Breast epithelium (tissue), 4 donors: Measurements from ENCODE around the gene BMPER. TPM values are rescaled to one million over a fixed set of nuclear protein-coding genes. Genes with fewer than 3 reads are reported as not detected.
A peak's percentile ranks its signal among the peaks of the same experiment; 100 is the strongest.

Experiments used
- DNase-seq, 2 donors: peaks; one replicate each; pipeline ENCODE4 v3.0.0-alpha.2; 2019; ENCODE audit warnings: low spot score in 2 of 2
- H3K27ac ChIP-seq, 2 donors: fragments of 200-600 bp; sonication (generic) in 1 of 2; one replicate each; pipeline ENCODE4 v1.5.1; 2016 to 2019; ENCODE audit warnings: mild to moderate bottlenecking in 1 of 2
- H3K27me3 ChIP-seq, 2 donors: fragments of 200-600 bp; sonication (generic) in 1 of 2; one replicate each; pipeline versions ENCODE4 v1.5.1 to v1.6.0; 2017 to 2019; ENCODE audit warnings: control low read depth in 1 of 2, mild to moderate bottlenecking in 1 of 2
- H3K36me3 ChIP-seq: fragments of 200-600 bp; one replicate; pipeline ENCODE4 v1.5.1; 2019
- H3K4me1 ChIP-seq, 2 donors: fragments of 200-600 bp; sonication (generic); one replicate each; pipeline ENCODE4 v1.5.1; 2016 to 2019; ENCODE audit warnings: control low read depth in 1 of 2
- H3K4me3 ChIP-seq, 3 donors: fragments of 200-600 bp; sonication (generic); 1 replicate in 2 of 3; 2 replicates in 1 of 3; pipeline ENCODE4 v1.5.1; 2016 to 2019; ENCODE audit warnings: mild to moderate bottlenecking in 3 of 3, moderate library complexity in 2 of 3
- H3K9me3 ChIP-seq, 2 donors: fragments of 200-600 bp; sonication (generic) in 1 of 2; one replicate each; pipeline ENCODE4 v1.5.1; 2016 to 2019; ENCODE audit warnings: control low read depth in 1 of 2
- POLR2A ChIP-seq: fragments of 450-650 bp; IDR thresholded peaks from one replicate; pipeline ENCODE4 v1.6.1; 2016; ENCODE audit warnings: antibody characterized with exemption, mild to moderate bottlenecking, moderate library complexity
- POLR2AphosphoS5 ChIP-seq, 3 donors: sonication (generic); formaldehyde crosslinking; IDR thresholded peaks; one replicate each; pipeline ENCODE4 v1.6.1; 2017; ENCODE audit warnings: antibody characterized with exemption in 3 of 3
- intact Hi-C: fragments of 100-400 bp; cut with DNase I; formaldehyde crosslinking; loops from one replicate; pipeline ENCODE4 v1.15.1; 2023; ENCODE audit warnings: low total_unique reads
- total RNA-seq, 3 donors: library from RNA; depleted of rRNA; stranded (reverse); fragments of >200 nt; gene quantifications; one replicate each; pipeline ENCODE4 v1.1.0, GENCODE V29; 2016
- TF ChIP-seq, protein P1 (sequence below), 3 donors: fragments of 450-650 bp; IDR thresholded peaks; one replicate each; pipeline ENCODE4 v1.5.1; 2016 to 2017; ENCODE audit warnings: antibody characterized with exemption in 3 of 3, mild to moderate bottlenecking in 3 of 3, moderate library complexity in 3 of 3

Gene BMPER
- total RNA-seq, 3 donors from 2014 or later, result 1.6 to 6.9 (median 2.0) TPM

DNA sequence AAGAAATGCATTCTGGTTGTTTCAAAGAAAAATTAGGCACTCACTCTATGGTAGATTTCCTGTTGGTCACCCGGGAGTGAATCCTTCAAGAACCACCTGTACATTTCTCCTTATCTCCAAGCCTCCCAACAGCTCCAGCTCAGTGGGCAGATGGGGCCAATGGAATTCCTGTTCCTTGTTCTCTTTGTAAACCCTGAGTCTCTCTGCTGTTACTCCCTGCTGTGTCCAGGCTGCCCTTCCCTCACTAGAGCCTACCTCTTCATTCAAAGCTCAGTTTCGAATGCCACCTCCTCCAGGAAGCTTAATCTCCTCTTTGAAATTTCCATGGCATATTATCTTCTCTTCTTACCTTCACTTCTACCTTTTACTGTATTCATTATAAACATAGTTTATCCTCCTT lies 3.5 kb upstream of the BMPER start:
- no peak for DNase-seq
- no peak for TF ChIP-seq POLR2AphosphoS5 (IDR thresholded peaks at IDR 0.05)
- no peak for TF ChIP-seq POLR2A
- TF ChIP-seq, protein P1, sequence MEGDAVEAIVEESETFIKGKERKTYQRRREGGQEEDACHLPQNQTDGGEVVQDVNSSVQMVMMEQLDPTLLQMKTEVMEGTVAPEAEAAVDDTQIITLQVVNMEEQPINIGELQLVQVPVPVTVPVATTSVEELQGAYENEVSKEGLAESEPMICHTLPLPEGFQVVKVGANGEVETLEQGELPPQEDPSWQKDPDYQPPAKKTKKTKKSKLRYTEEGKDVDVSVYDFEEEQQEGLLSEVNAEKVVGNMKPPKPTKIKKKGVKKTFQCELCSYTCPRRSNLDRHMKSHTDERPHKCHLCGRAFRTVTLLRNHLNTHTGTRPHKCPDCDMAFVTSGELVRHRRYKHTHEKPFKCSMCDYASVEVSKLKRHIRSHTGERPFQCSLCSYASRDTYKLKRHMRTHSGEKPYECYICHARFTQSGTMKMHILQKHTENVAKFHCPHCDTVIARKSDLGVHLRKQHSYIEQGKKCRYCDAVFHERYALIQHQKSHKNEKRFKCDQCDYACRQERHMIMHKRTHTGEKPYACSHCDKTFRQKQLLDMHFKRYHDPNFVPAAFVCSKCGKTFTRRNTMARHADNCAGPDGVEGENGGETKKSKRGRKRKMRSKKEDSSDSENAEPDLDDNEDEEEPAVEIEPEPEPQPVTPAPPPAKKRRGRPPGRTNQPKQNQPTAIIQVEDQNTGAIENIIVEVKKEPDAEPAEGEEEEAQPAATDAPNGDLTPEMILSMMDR (IDR thresholded peaks at IDR 0.05), result no peak
- no peaks in the 10 kb centered on the region for H3K36me3 ChIP-seq
- no peaks in the 10 kb centered on the region for H3K9me3 ChIP-seq
- intact Hi-C loops, result loop anchor here (10.0 kb wide), 1 partner anchor 183 kb away; no protein-coding TSS in a partner anchor
- peaks cover 0 to 19% of the 10 kb centered on the region in 2 donors for H3K27me3 ChIP-seq
- no peaks in the 10 kb centered on the region for H3K4me1 ChIP-seq
- H3K4me3 ChIP-seq, result no peak overlapping the region
- H3K27ac ChIP-seq, result no peak overlapping the region

DNA sequence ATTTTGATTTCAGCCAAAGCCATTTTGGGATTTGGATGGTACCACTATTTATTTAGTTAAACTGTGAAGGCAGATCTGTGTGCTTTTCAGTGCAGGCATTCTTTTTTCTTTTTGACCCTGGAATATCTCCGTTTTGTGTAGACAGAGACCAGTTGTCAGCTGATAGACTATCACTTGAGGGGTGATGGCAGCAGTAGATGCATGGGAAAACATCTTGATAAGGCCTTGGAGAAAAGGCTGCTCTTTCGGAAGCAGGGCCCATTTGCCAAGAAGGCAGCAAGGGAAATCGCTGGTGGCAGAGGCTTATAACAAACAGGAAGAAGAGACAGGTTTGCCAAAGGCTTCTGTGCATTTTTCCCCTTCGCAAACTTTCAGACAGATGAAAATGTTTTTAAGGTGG lies 2.6 kb upstream of the BMPER start:
- Histone ChIP-seq H3K4me3 (no peak overlapping the region), H3K9me3 (no peaks in the 10 kb centered on the region), H3K27ac (no peak overlapping the region), H3K36me3 (no peaks in the 10 kb centered on the region), H3K27me3 (peaks cover 0 to 26% of the 10 kb centered on the region in 2 donors), H3K4me1 (no peaks in the 10 kb centered on the region)
- intact Hi-C loops, result loop anchor here (10.0 kb wide), 1 partner anchor 182 kb away; no protein-coding TSS in a partner anchor
- TF ChIP-seq, protein P1 (IDR thresholded peaks at IDR 0.05), result no peak
- TF ChIP-seq POLR2AphosphoS5 (IDR thresholded peaks at IDR 0.05) (no peak), POLR2A (no peak)
- DNase-seq, result no peak

DNA sequence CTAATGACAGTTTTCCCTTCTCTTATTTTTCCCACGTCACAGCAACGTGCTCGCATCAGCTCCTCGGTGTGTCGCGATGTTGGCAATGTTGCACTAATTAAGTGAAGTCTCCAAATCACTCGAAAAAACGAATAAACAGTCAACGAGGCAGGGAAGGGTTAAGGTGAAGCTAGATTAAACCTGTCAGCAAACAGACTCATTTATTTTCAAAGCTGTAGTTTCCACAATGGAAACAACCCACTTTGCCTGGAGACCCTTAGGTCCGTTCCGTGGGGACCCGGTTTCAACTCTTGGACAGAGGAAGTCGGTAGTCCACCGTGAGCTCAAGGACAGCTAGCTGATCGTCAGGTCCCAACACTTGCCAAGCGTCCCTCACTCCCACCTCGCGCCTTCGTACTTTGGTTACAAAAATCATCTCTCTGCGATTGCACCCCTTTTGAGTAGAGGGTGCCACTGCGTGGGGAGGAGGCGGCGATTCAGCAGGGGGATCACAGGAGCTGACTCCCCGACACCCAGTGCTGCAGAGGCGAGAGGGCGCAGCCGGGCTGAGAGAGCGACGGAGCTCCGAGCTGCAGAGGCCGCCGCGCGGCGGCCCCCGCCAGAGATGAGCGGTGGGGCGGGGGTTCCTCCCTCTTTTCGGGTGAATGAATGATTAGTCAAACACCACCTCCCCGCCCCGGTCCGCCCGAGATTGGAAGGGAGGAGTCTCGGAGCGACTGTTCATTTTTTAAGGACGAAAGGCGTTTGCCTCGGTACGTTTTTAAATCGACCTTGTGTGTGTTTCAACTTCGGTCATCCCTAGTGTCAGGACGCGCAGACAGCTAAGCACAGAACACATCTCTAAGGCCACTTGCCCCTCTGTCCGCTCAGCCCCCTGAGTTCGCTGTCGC lies 1.3 kb upstream of the BMPER start:
- intact Hi-C loops, result loop anchor here (10.0 kb wide), 1 partner anchor 181 kb away; no protein-coding TSS in a partner anchor
- H3K27me3 ChIP-seq, result peaks cover 0 to 29% of the 10 kb centered on the region in 2 donors

DNA sequence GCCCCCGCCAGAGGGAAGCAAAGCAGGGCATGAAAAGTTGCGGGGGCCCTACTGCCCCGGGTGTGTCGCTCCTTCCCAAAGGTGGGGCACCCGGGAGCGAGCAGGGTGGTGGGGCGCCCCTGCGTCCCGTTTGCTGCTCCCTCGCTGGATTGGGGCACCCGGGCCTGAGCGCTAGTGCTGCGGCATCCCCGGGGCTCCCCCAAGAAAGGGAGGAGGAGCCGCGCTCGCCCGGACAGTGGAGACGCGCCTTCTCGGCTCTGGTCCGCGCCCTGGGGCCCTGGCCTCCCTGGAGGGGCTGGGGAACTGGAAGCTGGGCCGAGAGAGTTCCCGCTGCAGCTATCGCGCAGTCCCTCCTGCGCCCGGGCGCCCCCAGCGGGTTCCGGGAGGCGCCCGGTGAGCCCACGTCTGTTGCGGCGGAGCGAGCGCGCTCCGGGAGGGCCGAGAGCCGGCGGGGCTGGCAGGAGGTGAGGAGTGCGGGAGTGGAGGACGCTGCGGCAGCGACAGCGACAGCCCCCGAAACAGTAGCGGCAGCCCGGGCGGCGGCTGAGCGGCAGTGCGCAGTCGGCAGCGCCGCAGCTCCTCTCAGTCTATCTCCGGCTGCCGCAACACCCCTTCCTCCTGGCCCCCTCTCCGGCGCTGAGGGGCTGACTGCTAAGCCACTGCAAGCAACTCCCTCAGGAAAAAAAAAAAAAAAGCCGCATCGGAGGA lies 504 bp upstream of the BMPER start:
- DNase-seq, result no peak
- Histone ChIP-seq H3K36me3 (no peaks in the 10 kb centered on the region), H3K4me3 (peak overlapping the region; percentile 58 to 81 (median 59)), H3K9me3 (no peaks in the 10 kb centered on the region), H3K27ac (peak overlapping the region; percentile 29 to 68), H3K4me1 (no peaks in the 10 kb centered on the region), H3K27me3 (peaks cover 0 to 29% of the 10 kb centered on the region in 2 donors)
- TF ChIP-seq POLR2AphosphoS5 (IDR thresholded peaks at IDR 0.05) (no peak), POLR2A (no peak)
- TF ChIP-seq, protein P1 (IDR thresholded peaks at IDR 0.05), result no peak
- intact Hi-C loops, result loop anchor here (10.0 kb wide), 1 partner anchor 180 kb away; no protein-coding TSS in a partner anchor

More for the DNA sequence above, 1.3 kb upstream of the BMPER start:
- H3K27ac ChIP-seq, result peak overlapping the region; percentile 29 to 68
- TF ChIP-seq POLR2A (no peak), POLR2AphosphoS5 (IDR thresholded peaks at IDR 0.05) (no peak)
- TF ChIP-seq, protein P1 (IDR thresholded peaks at IDR 0.05), result no peak
- peak overlapping the region; percentile 58 to 81 (median 59) for H3K4me3 ChIP-seq
- H3K9me3 ChIP-seq, result no peaks in the 10 kb centered on the region
- no peaks in the 10 kb centered on the region for H3K4me1 ChIP-seq
- DNase-seq, result no peak
- no peaks in the 10 kb centered on the region for H3K36me3 ChIP-seq
